Right atrium auricular region (tissue), 2 donors: ENCODE data around the gene SUGCT. TPM values are rescaled to one million over a fixed set of nuclear protein-coding genes. Genes with fewer than 3 reads are reported as not detected.

ENCODE experiments used
- DNase-seq: peaks from one replicate; pipeline ENCODE4 v3.0.0-alpha.2; 2019; ENCODE audit warnings: low spot score
- H3K27ac ChIP-seq, 2 donors: fragments of 200-600 bp; sonication (generic); 1 replicate in 1 of 2; 2 replicates in 1 of 2; pipeline ENCODE4 v1.5.1; 2016 to 2019
- H3K27me3 ChIP-seq, 2 donors: fragments of 200-600 bp; sonication (generic); one replicate each; pipeline versions ENCODE4 v1.5.1 to v1.6.0; 2017 to 2019
- H3K36me3 ChIP-seq: fragments of 200-600 bp; sonication (generic); one replicate; pipeline ENCODE4 v1.5.1; 2016
- H3K4me1 ChIP-seq, 2 donors: fragments of 200-600 bp; sonication (generic); one replicate each; pipeline versions ENCODE4 v1.5.1 to v1.6.0; 2017 to 2019
- H3K4me3 ChIP-seq, 2 donors: fragments of 200-600 bp; sonication (generic); 1 replicate in 1 of 2; 2 replicates in 1 of 2; pipeline ENCODE4 v1.5.1; 2017 to 2019; ENCODE audit warnings: mild to moderate bottlenecking in 1 of 2, moderate library complexity in 1 of 2
- H3K9me3 ChIP-seq, 2 donors: fragments of 200-600 bp; sonication (generic); one replicate each; pipeline ENCODE4 v1.5.1; 2019
- CTCF ChIP-seq, 2 donors: fragments of 200-600 bp; sonication (generic); IDR thresholded peaks; one replicate each; pipeline ENCODE4 v1.5.1; 2019; ENCODE audit warnings: antibody characterized with exemption in 2 of 2
- total RNA-seq, 2 donors: library from RNA; depleted of rRNA; stranded (reverse); fragments of >200 nt; gene quantifications; one replicate each; pipeline ENCODE4 v1.1.0, GENCODE V29; 2016

The SUGCT gene
- total RNA-seq, 2 donors from 2014 or later: 2.6 to 5.4 TPM

GRCh38 chr7:40471891-40472290 lies 337.1 kb downstream of the SUGCT start:
- no peak overlapping the region for H3K27ac ChIP-seq
- no peak overlapping the region for H3K4me3 ChIP-seq
- H3K9me3 ChIP-seq: no peaks in the 10 kb centered on the region
- H3K27me3 ChIP-seq: no peaks in the 10 kb centered on the region
- no peaks in the 10 kb centered on the region for H3K36me3 ChIP-seq
- TF ChIP-seq CTCF (IDR thresholded peaks at IDR 0.05): no peak
- no peaks in the 10 kb centered on the region for H3K4me1 ChIP-seq
- DNase-seq: no peak

GRCh38 chr7:40474790-40475680 lies 340.2 kb downstream of the SUGCT start:
- Histone ChIP-seq H3K4me1 (no peaks in the 10 kb centered on the region), H3K27ac (no peak overlapping the region), H3K4me3 (no peak overlapping the region), H3K9me3 (no peaks in the 10 kb centered on the region), H3K36me3 (no peaks in the 10 kb centered on the region), H3K27me3 (no peaks in the 10 kb centered on the region)
- TF ChIP-seq CTCF (IDR thresholded peaks at IDR 0.05): no peak
- DNase-seq: no peak

GRCh38 chr7:40475681-40475982 lies 340.8 kb downstream of the SUGCT start:
- Histone ChIP-seq H3K9me3 (no peaks in the 10 kb centered on the region), H3K36me3 (no peaks in the 10 kb centered on the region), H3K4me3 (no peak overlapping the region), H3K27me3 (no peaks in the 10 kb centered on the region), H3K4me1 (no peaks in the 10 kb centered on the region), H3K27ac (no peak overlapping the region)
- no peak for DNase-seq
- no peak for TF ChIP-seq CTCF (IDR thresholded peaks at IDR 0.05)

- H3K4me3 ChIP-seq: no peak overlapping the region
- H3K27me3 ChIP-seq: no peaks in the 10 kb centered on the region
- H3K9me3 ChIP-seq: no peaks in the 10 kb centered on the region
- no peak overlapping the region for H3K27ac ChIP-seq
- no peaks in the 10 kb centered on the region for H3K36me3 ChIP-seq
- TF ChIP-seq CTCF (IDR thresholded peaks at IDR 0.05): no peak
- DNase-seq: no peak
- no peaks in the 10 kb centered on the region for H3K4me1 ChIP-seq
Observed at GRCh38 chr7:40477094-40477493, 342.3 kb downstream of the SUGCT start.

GRCh38 chr7:40482845-40483244 lies 348.0 kb downstream of the SUGCT start:
- H3K9me3 ChIP-seq: no peaks in the 10 kb centered on the region
- no peaks in the 10 kb centered on the region for H3K4me1 ChIP-seq
- no peak for TF ChIP-seq CTCF (IDR thresholded peaks at IDR 0.05)
- DNase-seq: no peak
- no peaks in the 10 kb centered on the region for H3K27me3 ChIP-seq
- no peaks in the 10 kb centered on the region for H3K36me3 ChIP-seq
- no peak overlapping the region for H3K27ac ChIP-seq
- H3K4me3 ChIP-seq: no peak overlapping the region

- H3K4me3 ChIP-seq: no peak overlapping the region
- no peak overlapping the region for H3K27ac ChIP-seq
- no peaks in the 10 kb centered on the region for H3K27me3 ChIP-seq
- TF ChIP-seq CTCF (IDR thresholded peaks at IDR 0.05): no peak
- H3K36me3 ChIP-seq: no peaks in the 10 kb centered on the region
- peaks cover 0 to 3% of the 10 kb centered on the region in 2 donors for H3K9me3 ChIP-seq
- no peak for DNase-seq
- no peaks in the 10 kb centered on the region for H3K4me1 ChIP-seq
Observed at GRCh38 chr7:40483630-40484029, 348.8 kb downstream of the SUGCT start.
